Suprapubic skin (tissue), 4 donors: ENCODE measurements around the gene TMEM89.

Experiments
- CTCF ChIP-seq, 2 donors: fragments of 200-600 bp in 1 of 2; fragments of 450-650 bp in 1 of 2; sonication (generic) in 1 of 2; IDR thresholded peaks; one replicate each; pipeline ENCODE4 v1.5.1; 2016 to 2019; ENCODE audit warnings: antibody characterized with exemption in 2 of 2, mild to moderate bottlenecking in 1 of 2, moderate library complexity in 1 of 2
- EP300 ChIP-seq: sonication (generic); formaldehyde crosslinking; IDR thresholded peaks from one replicate; pipeline ENCODE4 v1.6.1; 2017; ENCODE audit warnings: antibody characterized with exemption
- POLR2A ChIP-seq, 2 donors: fragments of 450-650 bp; IDR thresholded peaks; one replicate each; pipeline ENCODE4 v1.6.1; 2017; ENCODE audit warnings: antibody characterized with exemption in 2 of 2, mild to moderate bottlenecking in 2 of 2, moderate library complexity in 2 of 2
- POLR2AphosphoS5 ChIP-seq, 3 donors: sonication (generic); formaldehyde crosslinking; IDR thresholded peaks; one replicate each; pipeline ENCODE4 v1.6.1; 2017; ENCODE audit warnings: antibody characterized with exemption in 3 of 3

- TF ChIP-seq CTCF (IDR thresholded peaks at IDR 0.05) (no peak), POLR2A (IDR thresholded peaks at IDR 0.05) (no peak), POLR2AphosphoS5 (IDR thresholded peaks at IDR 0.05) (no peak), EP300 (no peak)
Observed at GRCh38 chr3:48576647-48577046, 44.9 kb downstream of the TMEM89 start.
